ENCODE data around the gene IL20.

The IL20 gene

DNA sequence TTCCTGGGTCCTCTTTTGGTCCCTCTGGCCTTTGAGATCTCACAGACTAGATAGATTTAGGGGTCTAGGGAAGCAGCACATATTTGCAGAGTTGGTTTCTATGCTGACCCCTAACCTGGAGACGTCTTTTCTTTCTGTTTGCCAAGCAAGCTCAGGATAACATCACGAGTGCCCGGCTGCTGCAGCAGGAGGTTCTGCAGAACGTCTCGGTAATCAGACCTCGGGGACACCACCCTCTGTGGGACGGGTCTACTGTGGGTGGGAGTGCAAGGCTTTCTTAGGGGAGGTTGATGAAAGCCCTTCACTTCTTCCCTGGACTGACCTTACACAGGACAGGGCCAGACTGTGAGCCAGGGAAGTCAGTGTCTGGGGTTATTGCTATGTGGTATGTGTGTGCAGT lies 34.7 kb downstream of the IL20 start:
- no peak for DNase-seq (ENCODE audit: low read depth in 1 of 2, low spot score in 1 of 2)

DNA sequence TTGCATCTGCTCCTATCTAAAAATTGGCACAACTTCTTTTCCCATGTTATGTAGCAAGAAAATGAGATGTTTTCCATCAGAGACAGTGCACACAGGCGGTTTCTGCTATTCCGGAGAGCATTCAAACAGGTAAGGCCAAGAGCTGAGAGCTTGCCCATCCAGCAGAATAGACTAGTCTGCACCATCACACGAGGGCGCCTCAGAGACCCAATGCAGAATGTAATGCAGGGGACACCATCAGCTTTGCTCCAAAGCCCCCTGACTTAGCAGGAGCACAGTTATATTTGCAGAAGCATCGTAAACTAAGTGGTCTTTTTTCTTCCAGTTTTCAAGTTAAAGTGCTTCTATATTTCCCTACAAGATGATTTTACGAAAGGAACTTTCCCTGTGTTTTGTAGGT lies 36.5 kb downstream of the IL20 start:
- DNase-seq (ENCODE audit: low read depth in 1 of 2, low spot score in 1 of 2), result no peak

DNA sequence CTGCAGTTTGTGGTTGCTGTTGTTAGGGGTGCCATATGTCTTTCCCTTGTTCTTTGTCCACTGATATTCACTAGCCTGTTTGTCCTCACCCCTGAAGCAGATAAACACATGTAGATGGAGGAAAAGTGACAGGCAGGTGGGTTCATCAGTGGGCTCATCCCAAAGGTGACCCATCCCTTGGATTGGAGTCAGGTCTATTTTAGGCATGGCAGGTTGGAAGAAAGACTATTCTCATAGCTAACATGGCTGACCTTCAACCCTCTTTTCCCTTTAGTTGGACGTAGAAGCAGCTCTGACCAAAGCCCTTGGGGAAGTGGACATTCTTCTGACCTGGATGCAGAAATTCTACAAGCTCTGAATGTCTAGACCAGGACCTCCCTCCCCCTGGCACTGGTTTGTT lies 37.3 kb downstream of the IL20 start:
- DNase-seq (ENCODE audit: low read depth in 1 of 2, low spot score in 1 of 2), result no peak

DNA sequence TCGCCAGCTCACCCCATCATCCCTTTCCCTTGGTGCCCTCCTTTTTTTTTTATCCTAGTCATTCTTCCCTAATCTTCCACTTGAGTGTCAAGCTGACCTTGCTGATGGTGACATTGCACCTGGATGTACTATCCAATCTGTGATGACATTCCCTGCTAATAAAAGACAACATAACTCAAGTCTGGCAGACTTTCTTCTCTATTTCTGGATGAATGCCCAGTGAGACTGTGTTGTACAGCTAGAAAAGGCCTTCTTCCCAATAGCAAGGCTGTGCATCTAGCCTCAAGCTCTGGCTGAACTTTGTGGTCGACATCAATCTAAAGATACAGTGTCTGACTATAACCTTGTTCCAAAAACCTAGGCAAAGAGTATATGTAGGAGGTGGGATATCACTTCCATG lies 38.3 kb downstream of the IL20 start:
- DNase-seq (ENCODE audit: low read depth in 1 of 2, low spot score in 1 of 2), result no peak

DNA sequence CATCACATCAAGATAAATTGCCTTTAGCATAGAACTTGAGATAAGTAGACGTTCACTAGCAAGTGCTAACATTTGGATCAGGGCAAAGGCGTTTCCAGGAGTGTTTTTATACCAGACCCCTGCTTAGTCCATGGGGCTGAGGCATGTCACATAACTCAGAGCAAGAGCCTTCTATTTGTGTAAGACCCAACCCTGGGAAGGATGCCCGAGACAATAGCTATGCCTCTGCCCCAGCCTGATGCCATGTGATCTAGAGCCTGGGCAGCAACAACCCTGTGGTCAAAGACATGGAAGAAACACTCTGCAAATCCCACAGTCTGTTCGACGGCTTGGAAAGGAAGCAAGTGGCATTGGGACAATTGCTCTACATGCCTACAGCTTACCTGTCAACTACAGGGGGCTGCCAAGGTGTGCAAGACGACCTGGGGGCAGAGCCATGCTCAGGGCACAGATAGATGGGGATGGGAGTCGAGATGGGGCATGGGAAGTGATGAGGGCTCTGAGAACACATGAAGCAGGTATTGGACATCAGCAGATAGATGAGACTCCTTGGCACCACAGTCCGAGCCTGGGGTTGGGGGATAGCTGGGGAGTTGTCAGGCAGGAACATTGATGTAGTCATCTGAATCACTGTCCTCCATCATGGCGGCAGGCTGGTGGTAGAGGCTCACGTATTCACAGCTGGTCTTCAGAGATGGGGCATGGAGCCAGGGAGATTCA lies 39.2 kb downstream of the IL20 start:
- DNase-seq (ENCODE audit: low read depth in 1 of 2, low spot score in 1 of 2), result no peak

DNA sequence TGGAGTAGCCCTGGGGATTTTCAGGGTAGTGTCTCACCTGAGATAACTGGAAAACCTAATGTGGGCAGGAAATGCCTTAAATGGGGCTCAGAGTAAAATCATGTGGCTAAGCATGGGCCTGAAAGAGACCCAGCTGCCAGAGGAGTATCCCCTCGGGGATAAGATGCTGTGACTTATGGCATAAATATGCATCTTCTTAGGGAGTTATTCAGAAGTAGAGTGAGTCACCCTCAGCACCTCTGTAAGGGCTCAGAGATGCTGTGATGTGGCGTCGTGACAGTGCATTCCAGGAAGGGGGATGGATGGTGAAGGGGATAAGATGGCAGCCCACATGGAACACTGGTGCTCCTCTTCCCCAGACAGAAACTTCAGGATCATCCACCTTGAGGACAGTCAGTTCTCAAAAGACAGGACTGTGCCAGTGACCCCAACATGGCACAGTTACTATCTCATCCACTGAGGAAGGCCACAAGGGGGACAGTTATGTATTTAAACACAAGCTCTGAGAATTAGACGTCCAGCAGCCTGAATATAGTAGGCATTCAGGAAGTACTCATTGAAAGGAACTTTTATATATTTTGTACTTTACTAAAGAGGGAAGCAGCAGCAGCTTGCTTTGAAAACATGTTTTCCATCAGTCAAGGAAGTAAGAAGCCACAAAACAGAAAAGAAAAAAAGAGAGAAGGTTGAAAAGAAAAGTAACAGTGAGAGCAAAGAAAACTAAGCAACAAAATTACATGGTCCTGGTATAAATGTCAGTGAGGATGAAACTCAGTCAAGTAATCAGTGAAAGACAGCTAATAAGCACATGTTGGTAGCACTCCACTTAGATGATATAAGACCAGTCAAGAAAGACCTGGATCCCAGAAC lies 40.1 kb downstream of the IL20 start:
- DNase-seq (ENCODE audit: low read depth in 1 of 2, low spot score in 1 of 2), result no peak

DNA sequence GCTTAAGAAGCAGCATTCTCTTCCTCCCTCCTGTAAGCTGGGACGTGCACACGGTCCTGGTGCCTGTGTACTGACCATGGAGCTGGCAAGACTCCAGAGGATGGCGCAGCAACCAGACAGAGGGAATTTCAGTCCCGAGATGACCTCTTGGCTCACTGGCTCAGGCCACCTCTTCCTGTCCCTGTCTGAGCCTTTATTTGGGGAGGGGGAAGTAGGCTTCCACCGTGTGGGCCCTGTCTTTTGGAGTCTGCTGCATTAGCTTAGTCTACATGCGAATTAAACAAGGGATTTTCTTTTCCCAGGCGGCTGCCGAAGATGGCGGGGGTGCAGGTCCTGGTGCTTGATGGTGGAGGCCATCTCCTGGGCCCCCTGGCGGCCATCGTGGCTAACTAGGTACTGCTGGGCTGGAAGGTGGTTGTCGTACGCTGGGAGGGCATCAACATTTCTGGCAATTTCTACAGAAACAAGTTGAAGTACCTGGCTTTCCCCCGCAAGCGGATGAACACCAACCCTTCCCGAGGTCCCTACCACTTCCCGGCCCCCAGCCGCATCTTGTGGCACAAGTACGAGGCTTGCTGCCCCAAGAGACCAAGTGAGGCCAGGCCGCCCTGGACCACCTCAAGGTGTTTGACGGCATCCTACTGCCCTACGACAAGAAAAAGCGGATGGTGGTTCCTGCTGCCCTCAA lies 42.0 kb downstream of the IL20 start:
- DNase-seq (ENCODE audit: low read depth in 1 of 2, low spot score in 1 of 2), result no peak

DNA sequence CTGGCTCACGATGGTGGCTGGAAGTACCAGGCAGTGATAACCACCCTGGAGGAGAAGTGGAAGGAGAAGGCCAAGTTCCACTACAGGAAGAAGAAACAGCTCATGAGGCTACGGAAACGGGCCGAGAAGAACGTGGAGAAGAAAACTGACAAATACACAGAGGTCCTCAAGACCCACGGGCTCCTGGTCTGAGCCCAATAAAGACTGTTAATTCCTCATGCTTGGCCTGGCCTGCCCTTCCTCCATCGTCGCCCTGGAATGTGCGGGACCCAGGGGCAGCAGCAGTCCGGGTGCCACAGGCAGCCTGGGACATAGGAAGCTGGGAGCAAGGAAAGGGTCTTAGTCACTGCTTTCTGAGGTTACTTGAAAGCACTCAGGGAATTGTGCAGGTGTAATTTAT lies 42.6 kb downstream of the IL20 start:
- no peak for DNase-seq (ENCODE audit: low read depth in 1 of 2, low spot score in 1 of 2)

DNA sequence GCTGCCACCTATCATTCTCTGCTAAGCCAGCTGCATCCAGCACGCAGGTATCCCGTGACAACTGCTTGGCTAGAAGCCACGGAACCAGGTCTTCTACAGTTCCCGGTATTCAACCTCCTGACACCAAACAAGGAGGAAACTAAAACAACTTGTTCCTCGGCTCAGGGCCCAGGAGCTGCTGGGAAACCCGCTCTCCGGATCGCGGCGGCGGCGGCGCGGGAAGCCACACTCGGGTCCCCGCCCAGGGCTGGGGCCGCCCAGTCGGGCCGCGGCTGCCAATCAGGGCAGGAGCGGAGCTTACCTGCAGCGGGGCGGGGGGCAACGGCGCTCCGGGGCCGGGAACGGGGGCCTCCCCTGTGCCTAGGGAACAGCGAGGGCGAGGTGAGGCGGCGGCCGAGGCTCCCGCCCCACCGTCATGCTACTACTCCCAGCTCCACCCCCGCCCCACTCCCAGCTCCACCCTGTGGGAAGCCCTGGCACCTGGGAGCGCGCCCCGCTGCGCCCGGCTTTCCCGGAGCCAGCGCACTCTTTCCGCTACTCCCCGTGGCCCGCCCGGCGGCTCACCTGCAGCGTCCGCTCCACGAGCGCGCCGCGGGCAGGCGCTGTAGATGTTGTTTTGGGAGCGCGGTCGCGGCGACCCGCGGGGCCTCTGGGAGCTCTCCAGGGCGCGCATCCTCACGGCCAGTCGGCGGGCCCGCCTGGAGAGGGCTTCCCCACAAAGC lies 43.9 kb downstream of the IL20 start:
- no peak for DNase-seq (ENCODE audit: low read depth in 1 of 2, low spot score in 1 of 2)

DNA sequence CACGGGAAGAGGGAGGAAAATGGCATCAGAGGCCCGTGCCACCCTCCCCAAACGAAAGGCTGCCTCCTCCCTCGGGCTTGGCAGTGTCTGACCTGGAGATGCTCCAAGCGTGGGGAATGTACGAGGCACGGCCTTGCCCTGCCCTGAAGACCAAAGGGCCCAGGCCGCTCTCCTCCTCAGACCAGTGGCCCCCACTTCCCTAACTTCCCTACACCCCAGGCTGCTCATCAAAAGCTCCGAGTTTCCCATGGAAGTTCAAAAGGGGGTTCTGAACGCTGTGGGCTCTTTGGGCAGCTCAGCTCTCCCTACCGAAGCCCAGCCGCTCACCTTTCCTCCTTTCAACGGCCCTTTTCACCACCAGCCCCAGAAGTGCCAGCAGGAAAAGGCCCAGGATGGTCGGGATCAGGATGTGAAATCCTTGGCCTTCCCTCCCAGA lies 44.5 kb downstream of the IL20 start:
- DNase-seq (ENCODE audit: low read depth in 1 of 2, low spot score in 1 of 2), result no peak

DNA sequence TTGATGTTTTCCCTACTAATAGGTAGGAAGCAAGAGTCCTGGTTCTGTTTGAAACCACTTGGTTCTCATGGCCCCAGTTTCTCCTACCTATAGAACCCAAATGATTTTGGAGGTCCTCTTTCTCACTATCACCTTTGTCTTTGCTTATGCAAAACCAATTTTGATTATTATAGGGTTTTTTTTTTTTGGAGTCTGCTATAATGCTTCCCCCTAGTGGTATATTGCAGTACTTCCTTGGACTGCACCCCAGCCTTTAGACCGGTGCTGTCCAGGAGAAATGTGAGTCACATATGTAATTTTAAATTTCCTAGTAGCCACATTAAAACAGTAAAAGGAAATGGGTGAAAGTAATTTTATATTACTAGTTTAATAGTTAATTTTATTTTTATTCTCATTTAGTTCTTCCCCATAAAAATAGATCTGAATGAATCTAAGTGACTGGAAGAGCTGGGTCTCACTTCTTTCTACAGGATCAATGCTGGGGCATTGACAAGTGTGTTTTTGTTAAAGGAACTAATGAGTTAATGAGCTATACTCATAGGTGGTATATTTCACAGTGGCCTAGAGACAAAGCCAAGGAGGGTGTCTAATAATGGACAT lies 45.7 kb downstream of the IL20 start:
- DNase-seq (ENCODE audit: low read depth in 1 of 2, low spot score in 1 of 2), result no peak

DNA sequence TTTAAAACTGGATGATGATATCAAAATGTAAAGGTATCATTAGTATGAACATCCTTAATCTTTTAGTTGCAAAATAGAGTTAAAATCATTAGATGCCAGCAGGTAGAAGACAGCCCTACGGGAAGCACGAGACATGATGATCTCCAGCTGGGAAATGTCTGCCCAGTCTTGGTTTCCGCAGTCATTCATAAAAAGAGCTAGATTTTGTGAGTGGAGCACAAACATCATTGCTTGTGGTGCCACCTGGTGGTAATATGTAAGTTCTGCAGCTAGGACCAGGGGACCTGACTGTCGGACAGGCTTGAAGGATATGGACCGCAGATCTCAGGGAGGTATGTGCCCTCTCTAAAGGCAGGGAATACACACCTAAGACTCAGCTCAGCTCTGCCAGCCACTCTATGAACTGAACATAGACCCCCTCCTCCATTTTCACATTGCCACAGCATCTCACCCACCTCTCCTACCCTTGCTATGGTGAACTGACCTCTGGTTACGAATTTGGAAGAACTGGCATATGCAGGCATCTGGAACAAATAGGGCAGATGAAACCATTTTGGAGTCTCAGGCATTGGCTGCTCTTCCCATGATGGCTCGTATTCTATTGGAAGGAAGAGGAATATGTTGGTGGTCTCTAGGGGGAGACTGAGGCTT lies 47.1 kb downstream of the IL20 start:
- DNase-seq (ENCODE audit: low read depth in 1 of 2, low spot score in 1 of 2), result no peak

DNA sequence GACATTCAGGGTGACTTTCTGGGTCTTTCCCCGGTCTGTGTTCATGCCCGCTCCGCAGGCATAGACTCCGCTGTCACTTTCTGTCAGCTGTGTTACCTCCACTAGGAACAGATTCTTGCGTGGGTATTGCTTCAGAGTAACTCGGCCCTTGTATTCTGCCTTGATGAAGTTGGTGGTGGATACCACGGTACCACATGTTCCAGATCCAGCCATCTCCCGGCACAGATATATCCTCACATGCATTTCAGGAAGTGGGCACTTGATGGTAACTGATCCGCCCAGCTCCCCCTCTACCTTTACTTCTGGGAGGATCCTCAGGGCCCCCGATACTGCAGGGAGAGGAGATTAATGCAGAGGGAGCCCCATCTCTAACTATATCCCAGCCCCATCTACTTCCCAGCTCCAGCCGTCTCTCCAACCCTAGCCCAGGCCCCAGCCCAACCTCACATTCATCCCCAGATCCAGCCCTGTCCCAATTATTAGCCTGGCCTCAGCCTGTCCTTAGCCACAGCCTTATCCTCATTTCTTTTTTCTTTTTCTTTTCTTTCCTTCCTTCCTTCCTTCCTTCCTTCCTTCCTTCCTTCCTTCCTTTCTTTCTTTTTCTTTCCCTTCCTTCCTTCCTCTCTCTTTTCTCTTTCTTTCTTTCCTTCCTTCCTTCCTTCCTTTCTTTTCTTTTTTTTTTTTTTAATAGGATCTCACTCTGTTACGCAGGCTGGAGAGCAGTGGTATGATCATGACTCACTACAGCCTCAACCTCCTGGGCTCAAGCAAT lies 48.5 kb downstream of the IL20 start:
- DNase-seq (ENCODE audit: low read depth in 1 of 2, low spot score in 1 of 2), result no peak

DNA sequence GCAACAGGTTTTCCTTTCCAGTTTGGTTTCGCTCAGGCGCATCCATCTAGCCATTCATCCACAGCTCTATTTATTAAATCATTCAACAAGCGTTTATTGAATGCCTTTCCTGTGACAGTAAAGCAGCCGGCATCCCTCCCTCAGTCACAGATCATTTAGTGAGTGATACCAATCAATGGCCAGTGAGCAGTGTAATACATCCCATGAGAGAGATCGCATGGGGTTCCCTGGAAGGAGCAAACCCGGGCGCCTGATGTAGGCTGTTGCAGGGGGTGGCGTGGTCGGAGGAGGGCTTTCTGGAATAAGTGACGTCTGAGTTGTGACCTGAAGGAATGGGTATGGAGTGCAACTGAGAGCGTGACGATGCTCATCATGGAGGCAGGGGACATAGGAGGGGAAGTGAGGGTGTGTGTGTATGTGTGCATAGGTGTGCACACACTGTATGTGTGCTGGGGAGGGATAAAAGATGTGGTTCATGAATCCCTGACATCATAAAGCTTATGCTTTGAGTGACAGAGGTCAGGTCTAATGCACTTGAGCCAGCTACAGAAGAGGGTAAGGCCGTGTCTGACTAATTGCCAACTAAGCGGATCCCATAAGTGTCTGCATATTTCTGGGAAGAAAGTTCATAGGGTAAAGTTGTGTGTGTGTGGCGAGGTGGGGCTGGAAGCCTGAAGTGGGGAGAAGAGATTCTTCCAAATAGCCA lies 49.8 kb downstream of the IL20 start:
- no peak for DNase-seq (ENCODE audit: low read depth in 1 of 2, low spot score in 1 of 2)

DNA sequence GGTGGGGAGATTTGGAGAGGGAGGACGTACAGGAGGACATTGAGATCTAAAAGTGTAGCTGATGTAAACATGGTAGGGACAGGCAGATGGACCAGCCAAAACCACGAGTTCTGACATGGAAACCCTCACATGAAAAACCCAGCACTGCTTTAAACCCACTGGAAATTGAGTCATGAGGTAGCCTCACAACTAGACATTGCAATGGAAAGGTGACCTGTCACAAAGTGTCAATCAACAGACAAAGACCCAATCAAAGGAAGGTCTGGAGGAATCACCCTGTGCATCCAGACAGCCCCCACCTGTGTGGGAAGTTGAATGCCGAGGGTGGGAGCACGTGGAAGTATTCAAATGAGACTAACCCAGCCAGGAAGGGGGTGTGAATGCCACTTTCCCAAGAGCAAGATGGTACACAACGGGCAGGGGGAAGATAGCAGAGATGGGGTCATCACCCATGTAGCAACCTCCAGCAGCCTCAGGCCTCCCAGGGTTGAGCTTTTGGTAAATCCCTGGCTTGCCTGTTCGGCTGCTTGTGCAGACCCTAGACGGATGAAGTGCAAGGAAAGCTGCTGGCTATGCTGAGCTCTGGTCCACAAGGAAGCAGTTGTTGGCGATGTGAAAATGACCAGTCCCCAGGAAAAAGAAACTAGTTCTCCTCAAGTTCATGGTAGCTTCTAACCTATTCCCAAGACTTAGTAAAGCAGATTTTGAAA lies 50.7 kb downstream of the IL20 start:
- no peak for DNase-seq (ENCODE audit: low read depth in 1 of 2, low spot score in 1 of 2)

DNA sequence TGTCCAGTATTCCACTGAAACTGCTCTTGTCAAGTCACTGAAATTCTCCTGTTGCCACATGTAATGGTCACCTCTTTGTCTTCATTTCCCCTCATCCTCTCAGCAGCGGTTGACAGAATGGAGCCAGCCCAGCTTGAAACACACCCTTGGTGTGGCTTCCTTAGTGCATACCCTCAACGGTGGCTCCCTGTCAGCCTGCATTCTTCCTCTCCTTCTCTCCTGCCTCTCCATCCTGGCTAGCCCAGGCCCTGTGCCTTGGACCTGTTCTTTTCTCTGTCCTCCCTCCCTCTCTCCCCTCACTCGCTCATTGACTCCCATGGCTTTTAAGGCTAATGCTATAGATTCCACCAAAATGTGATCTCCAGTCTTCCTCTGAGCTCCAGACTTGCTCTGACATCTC lies 52.7 kb downstream of the IL20 start:
- no peak for DNase-seq (ENCODE audit: low read depth in 1 of 2, low spot score in 1 of 2)

All from activated T-helper 1 cell treated with anti-CD3 and anti-CD28 coated beads, Interleukin-2, amount 50 U/mL, for 16 hours (primary cell).